ENCODE results near the gene SIRT1. TPM values are rescaled to one million over a fixed set of nuclear protein-coding genes. Genes with fewer than 3 reads are reported as not detected.
A peak's percentile ranks its signal among the peaks of the same experiment; 100 is the strongest.
"Not testable (repeated sequence)": the region's sequence is repeated elsewhere in the genome, so short reads cannot be mapped to it uniquely, and the experiment has no call there.

The SIRT1 gene
- total RNA-seq, 2 donors from 2014 or later, result 14.3 to 20.9 TPM

GRCh38 chr10:67934336-67934735 is 49.9 kb downstream of the SIRT1 start:
- no peak for ATAC-seq
- no peak for DNase-seq
- intact Hi-C loops (cut with DNase I, micrococcal nuclease), result no loop called here

- DNase-seq (no peak), ATAC-seq (no peak)
- intact Hi-C loops (cut with DNase I, micrococcal nuclease), result no loop called here
Measured at GRCh38 chr10:67935223-67935622, 50.8 kb downstream of the SIRT1 start.

GRCh38 chr10:67936416-67936815 is 52.0 kb downstream of the SIRT1 start:
- DNase-seq (no peak), ATAC-seq (no peak)
- intact Hi-C loops (cut with DNase I, micrococcal nuclease), result no loop called here

GRCh38 chr10:67943917-67944316 is 59.5 kb downstream of the SIRT1 start:
- DNase-seq, result no peak
- intact Hi-C loops (cut with DNase I, micrococcal nuclease), result no loop called here
- ATAC-seq, result no peak

GRCh38 chr10:67955614-67956013 is 71.2 kb downstream of the SIRT1 start:
- no peak for DNase-seq
- ATAC-seq, result no peak
- intact Hi-C loops (cut with DNase I, micrococcal nuclease), result no loop called here

- intact Hi-C loops (cut with DNase I, micrococcal nuclease), result no loop called here
- DNase-seq (no peak), ATAC-seq (peak; percentile 24)
Measured at GRCh38 chr10:67959839-67960476, 75.5 kb downstream of the SIRT1 start.

GRCh38 chr10:67965456-67965855 is 81.0 kb downstream of the SIRT1 start:
- ATAC-seq (no peak), DNase-seq (no peak)
- intact Hi-C loops (cut with DNase I, micrococcal nuclease), result no loop called here

- DNase-seq; ATAC-seq; intact Hi-C loops (cut with DNase I, micrococcal nuclease): not testable (repeated sequence)
Measured at GRCh38 chr10:67966035-67966434, 81.6 kb downstream of the SIRT1 start.

Other genes starting within 250 kb of the SIRT1 start
- 1 to 10 TPM in 1 of 2 donors, under 1 TPM in 1; 0.21 to 1.0 TPM for gene CTNNA3, start 188.5 kb upstream of the SIRT1 start, total RNA-seq
- gene DNAJC12, start 46.5 kb upstream of the SIRT1 start, total RNA-seq, result 10 to 100 TPM; 10.7 TPM
- gene HERC4, start 190.6 kb downstream of the SIRT1 start, total RNA-seq, result 10 to 100 TPM; 51.0 to 63.9 TPM
- 1 to 10 TPM in 1 of 2 donors, under 1 TPM in 1; 0.12 to 2.1 TPM for gene MYPN, start 224.8 kb downstream of the SIRT1 start, total RNA-seq

Data from left colon (tissue), 2 donors.